Keratinocyte (primary cell): ENCODE measurements around the gene NEK6. TPM values are rescaled to one million over a fixed set of nuclear protein-coding genes. Genes with fewer than 3 reads are reported as not detected.

Source experiments
- DNase-seq: peaks from one replicate; pipeline ENCODE4 v3.0.0-alpha.2; 2011; ENCODE audit warnings: low read depth, missing footprints, low spot score
- FAIRE-seq: peaks from 2 replicates; lab custom pipeline; 2011; peaks lifted over from hg19 to GRCh38; lab: Jason Lieb, UNC
- H2AFZ ChIP-seq: 2 replicates; pipeline ENCODE4 v1.6.0; 2012; ENCODE audit warnings: low read length, control low read depth, inconsistent platforms; ENCODE audit not compliant: control insufficient read depth
- H3K27ac ChIP-seq: 2 replicates; pipeline ENCODE4 v1.5.1; 2011; ENCODE audit warnings: low read length; ENCODE audit not compliant: control insufficient read depth, insufficient read depth
- H3K27me3 ChIP-seq: 3 replicates; pipeline ENCODE4 v1.6.0; 2011; ENCODE audit warnings: low read length; ENCODE audit not compliant: control insufficient read depth, insufficient read depth; ENCODE audit errors: extremely low read depth
- H3K36me3 ChIP-seq, 2 experiments: 2 replicates in 1 of 2; 3 replicates in 1 of 2; pipeline ENCODE4 v1.5.1; 2011; ENCODE audit warnings: low read length in 2 of 2, mild to moderate bottlenecking in 1 of 2; ENCODE audit not compliant: control insufficient read depth in 2 of 2, insufficient read depth in 2 of 2; ENCODE audit errors: extremely low read depth in 1 of 2
- H3K4me1 ChIP-seq: 3 replicates; pipeline ENCODE4 v1.5.1; 2011; ENCODE audit warnings: low read length; ENCODE audit not compliant: control insufficient read depth, insufficient read depth; ENCODE audit errors: extremely low read depth
- H3K4me2 ChIP-seq: 3 replicates; pipeline ENCODE4 v1.6.0; 2011; ENCODE audit warnings: low read depth, low read length; ENCODE audit not compliant: control insufficient read depth, insufficient read depth; ENCODE audit errors: extremely low read depth
- H3K4me3 ChIP-seq, 3 experiments: fragments of 200-600 bp in 1 of 3; sonication (generic) in 1 of 3; 2 replicates in 2 of 3; 3 replicates in 1 of 3; pipeline ENCODE4 v1.5.1; 2011 to 2016; ENCODE audit warnings: low read length in 3 of 3, mild to moderate bottlenecking in 3 of 3, control low read depth in 2 of 3, inconsistent platforms in 1 of 3, low read depth in 1 of 3, mixed read lengths in 1 of 3, mixed run types in 1 of 3, moderate library complexity in 1 of 3; ENCODE audit not compliant: control insufficient read depth in 2 of 3, insufficient read depth in 2 of 3; ENCODE audit errors: extremely low read depth in 1 of 3
- H3K79me2 ChIP-seq: 2 replicates; pipeline ENCODE4 v1.6.0; 2012; ENCODE audit warnings: low read length; ENCODE audit not compliant: control insufficient read depth, insufficient read depth
- H3K9ac ChIP-seq: 3 replicates; pipeline ENCODE4 v1.6.0; 2011; ENCODE audit warnings: low read length; ENCODE audit not compliant: control insufficient read depth, insufficient read depth; ENCODE audit errors: extremely low read depth
- H3K9me1 ChIP-seq: 3 replicates; pipeline ENCODE4 v1.6.0; 2011; ENCODE audit warnings: low read length; ENCODE audit not compliant: control insufficient read depth, insufficient read depth; ENCODE audit errors: extremely low read depth
- H3K9me3 ChIP-seq: 2 replicates; pipeline ENCODE4 v1.5.1; 2012; ENCODE audit warnings: low read depth, low read length; ENCODE audit not compliant: control insufficient read depth
- H4K20me1 ChIP-seq: 3 replicates; pipeline ENCODE4 v1.6.0; 2011; ENCODE audit warnings: low read length; ENCODE audit not compliant: control insufficient read depth, insufficient read depth; ENCODE audit errors: extremely low read depth
- CTCF ChIP-seq, 3 experiments: IDR thresholded peaks in 1 of 3; conservative IDR thresholded peaks in 1 of 3; optimal IDR thresholded peaks in 1 of 3; 2 replicates in 2 of 3; 3 replicates in 1 of 3; pipeline versions ENCODE3 to v1.5.1; 2011; ENCODE audit warnings: low read length in 3 of 3, mild to moderate bottlenecking in 3 of 3, moderate library complexity in 2 of 3, control low read depth in 1 of 3, inconsistent platforms in 1 of 3; ENCODE audit not compliant: insufficient read depth in 2 of 3; ENCODE audit errors: extremely low read depth in 1 of 3
- EZH2 ChIP-seq: IDR thresholded peaks from one replicate; pipeline ENCODE4 v1.6.1; 2012; ENCODE audit warnings: inconsistent platforms, mild to moderate bottlenecking, low read length, moderate library complexity
- dilution Hi-C: fragments of 300-500 bp; cut with MboI; formaldehyde crosslinking; loops from one replicate; pipeline ENCODE4 v1.7.0; 2020; ENCODE audit warnings: low sequenced_read_pairs; ENCODE audit not compliant: extremely low pct_ligation_motif_present
- polyA plus RNA-seq, 5 experiments: library from polyadenylated mRNA; depleted of rRNA in 3 of 5; stranded (reverse) in 3 of 5; stranded (forward) in 1 of 5; unstranded in 1 of 5; fragments of >200 nt; gene quantifications; 1 replicate in 1 of 5; 2 replicates in 3 of 5; 3 replicates in 1 of 5; pipeline versions ENCODE4 v1.2.1 to v1.2.3, GENCODE V29; 2011 to 2012; ENCODE audit warnings: missing spikeins in 2 of 5, low read depth in 1 of 5, low replicate concordance in 1 of 5

NEK6 gene
- polyA plus RNA-seq, 1 donor (not counting 4 experiments of a cell fraction or from before 2014, with no cell fraction given): 56.4 TPM

- H3K9me1 ChIP-seq: peaks cover 7% of the 10 kb centered on the region
- H3K36me3 ChIP-seq: peaks cover 7 to 22% of the 10 kb centered on the region in 2 experiments
- no peak overlapping the region for H3K27ac ChIP-seq
- peaks cover 93% of the 10 kb centered on the region for H3K79me2 ChIP-seq
- H3K9ac ChIP-seq: no peak overlapping the region
- H3K4me2 ChIP-seq: no peak overlapping the region
- no peaks in the 10 kb centered on the region for H3K27me3 ChIP-seq
- no peak overlapping the region for H3K4me3 ChIP-seq
- no peaks in the 10 kb centered on the region for H3K9me3 ChIP-seq
- H3K4me1 ChIP-seq: peaks cover 22% of the 10 kb centered on the region
- no peak overlapping the region for H2AFZ ChIP-seq
- peaks cover 13% of the 10 kb centered on the region for H4K20me1 ChIP-seq
- no peak for FAIRE-seq
- dilution Hi-C loops: no loop called here
- no peak for TF ChIP-seq EZH2
- TF ChIP-seq CTCF (optimal IDR thresholded peaks at IDR 0.05 in 1 of 3, IDR thresholded peaks at IDR 0.05 in 1 of 3, conservative IDR thresholded peaks at IDR 0.05 in 1 of 3; ENCODE audit: extremely low read depth in 1 of 3, insufficient read depth in 2 of 3, low read length in 3 of 3): no peak
- DNase-seq: no peak
Observed at GRCh38 chr9:124269556-124269955, 11.8 kb downstream of the NEK6 start.

- dilution Hi-C loops: no loop called here
- H3K9me3 ChIP-seq: no peaks in the 10 kb centered on the region
- no peak overlapping the region for H2AFZ ChIP-seq
- DNase-seq: no peak
- no peak overlapping the region for H3K27ac ChIP-seq
- no peak overlapping the region for H3K4me3 ChIP-seq
- no peak overlapping the region for H3K4me2 ChIP-seq
- H3K9ac ChIP-seq: no peak overlapping the region
- peaks cover 95% of the 10 kb centered on the region for H3K79me2 ChIP-seq
- TF ChIP-seq CTCF (optimal IDR thresholded peaks at IDR 0.05 in 1 of 3, IDR thresholded peaks at IDR 0.05 in 1 of 3, conservative IDR thresholded peaks at IDR 0.05 in 1 of 3; ENCODE audit: extremely low read depth in 1 of 3, insufficient read depth in 2 of 3, low read length in 3 of 3) (no peak), EZH2 (no peak)
- H4K20me1 ChIP-seq: peaks cover 13% of the 10 kb centered on the region
- FAIRE-seq: no peak
- H3K4me1 ChIP-seq: peaks cover 22% of the 10 kb centered on the region
- H3K9me1 ChIP-seq: peaks cover 7% of the 10 kb centered on the region
- no peaks in the 10 kb centered on the region for H3K27me3 ChIP-seq
- H3K36me3 ChIP-seq: peaks cover 7 to 22% of the 10 kb centered on the region in 2 experiments
Observed at GRCh38 chr9:124270504-124271335, 13.0 kb downstream of the NEK6 start.
